NCI-H2196 treated with DMSO at 0.1 percent for 48 hours (cell line): ENCODE measurements around the gene DSC3.

ENCODE experiments used
- DNase-seq: peaks from one replicate; lab custom pipeline; 2025; ENCODE audit not compliant: unreplicated experiment; lab: John Stamatoyannopoulos, UW

DSC3 gene

DNA sequence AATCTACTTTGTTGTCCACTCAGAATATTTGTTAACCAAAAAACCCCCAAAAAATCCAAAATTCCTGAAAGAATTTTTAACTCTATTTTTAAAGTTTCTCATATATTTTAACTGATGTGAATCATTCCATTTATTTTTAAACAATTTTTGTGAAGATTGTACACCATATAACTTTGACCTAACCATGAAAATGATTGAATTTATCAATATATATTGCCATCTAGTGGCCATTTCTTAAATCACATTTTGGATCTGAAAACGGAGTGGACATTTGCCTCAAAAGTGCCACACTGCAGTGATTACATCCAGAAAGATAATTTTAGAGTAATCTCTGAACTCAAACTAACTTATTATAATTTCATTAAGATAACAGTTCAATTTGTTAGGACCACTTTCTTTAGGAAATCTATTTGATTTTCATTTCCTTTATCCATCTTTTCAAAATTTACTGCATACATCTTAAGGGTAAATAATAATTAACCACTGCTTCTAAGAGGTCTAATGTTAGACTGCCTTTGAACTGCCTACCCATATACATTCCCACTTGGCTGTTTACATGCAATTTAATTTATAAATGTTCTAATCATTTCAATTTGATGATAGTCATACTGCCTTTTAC, 71.1 kb downstream of the DSC3 start:
- DNase-seq: no peak

DNA sequence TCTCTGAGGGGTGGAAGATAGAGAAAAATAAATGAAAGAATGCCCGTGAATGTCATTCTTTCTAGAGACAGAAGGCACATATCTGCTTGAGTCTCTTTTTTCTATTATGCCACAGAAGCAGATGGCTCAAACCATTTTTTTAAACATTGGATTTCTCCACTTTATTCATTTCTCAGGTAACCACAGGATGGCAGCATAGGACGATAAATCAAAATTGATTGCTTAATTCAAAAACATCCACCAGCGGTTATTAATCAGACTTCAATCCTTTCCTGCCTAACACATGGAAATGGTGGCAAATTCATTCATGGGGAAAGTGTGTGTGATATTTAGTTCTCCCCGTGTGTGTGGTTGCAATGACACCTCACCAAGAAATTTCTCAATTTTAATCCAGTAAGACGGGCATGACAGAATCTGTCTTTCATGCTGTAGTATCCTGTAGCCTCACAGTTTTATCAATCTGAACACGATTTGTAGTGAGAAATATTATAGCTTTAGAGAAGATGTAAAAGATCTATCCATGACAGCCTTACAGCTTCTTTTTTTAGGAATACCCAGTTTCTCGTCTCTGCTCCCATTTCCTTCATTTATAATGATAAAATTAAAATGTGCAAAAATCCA, 72.2 kb downstream of the DSC3 start:
- no peak for DNase-seq

DNA sequence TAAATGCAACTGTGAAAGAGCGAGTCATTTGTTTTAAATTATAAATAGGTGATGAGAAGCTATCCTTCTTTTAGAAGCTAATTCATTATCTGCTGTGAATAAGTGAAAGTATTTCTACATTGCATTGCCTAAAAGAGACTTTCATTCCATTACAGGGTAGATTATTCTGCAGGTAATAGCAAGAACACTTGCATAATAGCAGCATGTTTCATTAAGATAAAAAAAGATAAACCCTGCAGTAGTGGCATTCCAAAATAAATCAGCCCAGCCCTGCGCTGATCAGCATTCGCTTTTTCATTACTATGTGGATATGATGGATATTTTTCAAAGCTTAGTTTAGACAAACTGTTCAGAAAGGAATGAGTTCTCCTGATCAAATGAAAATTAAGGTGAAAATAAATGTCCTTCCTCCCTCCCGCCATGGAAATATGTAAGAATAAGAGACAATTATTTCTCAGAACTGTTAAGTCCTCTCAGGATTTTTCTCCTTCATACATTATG, 72.8 kb downstream of the DSC3 start:
- DNase-seq: no peak

DNA sequence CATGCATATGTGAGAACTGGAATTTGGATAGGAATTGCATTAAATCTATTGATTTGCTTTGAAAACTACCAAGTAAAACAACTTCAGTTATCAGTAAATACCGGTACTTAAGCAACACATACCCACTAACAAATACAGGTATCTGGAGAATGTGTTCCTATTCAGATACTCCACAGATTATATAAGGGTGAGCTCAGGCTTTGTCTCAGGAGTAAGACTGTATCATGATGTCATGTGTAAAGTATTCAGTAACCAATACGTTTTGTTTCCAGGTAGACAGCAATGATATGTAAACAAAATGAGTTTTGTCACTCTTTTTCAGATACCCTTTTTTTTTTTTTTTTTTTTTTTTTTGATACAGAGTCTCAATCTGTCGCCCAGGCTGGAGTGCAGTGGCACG, 74.8 kb downstream of the DSC3 start:
- no peak for DNase-seq

DNA sequence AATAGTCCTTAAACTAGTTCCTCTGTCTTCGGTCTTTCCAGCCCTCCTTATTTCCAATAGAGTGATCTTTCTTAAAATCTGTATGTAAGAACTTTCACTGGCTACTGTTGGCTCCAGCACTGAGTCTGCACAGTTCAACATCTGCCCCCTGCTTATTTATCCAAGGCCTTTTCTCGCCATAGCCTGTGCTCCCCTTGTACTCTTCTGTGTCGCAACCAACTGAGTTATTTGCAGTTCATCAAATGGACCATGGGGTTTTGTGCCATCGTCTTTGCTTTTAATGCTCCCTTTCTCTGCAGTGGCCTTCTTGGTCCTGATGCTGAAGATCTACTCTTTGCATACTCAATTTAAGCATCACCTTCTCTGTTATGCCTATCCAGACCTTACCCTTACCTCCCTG, 77.3 kb downstream of the DSC3 start:
- DNase-seq: no peak

DNA sequence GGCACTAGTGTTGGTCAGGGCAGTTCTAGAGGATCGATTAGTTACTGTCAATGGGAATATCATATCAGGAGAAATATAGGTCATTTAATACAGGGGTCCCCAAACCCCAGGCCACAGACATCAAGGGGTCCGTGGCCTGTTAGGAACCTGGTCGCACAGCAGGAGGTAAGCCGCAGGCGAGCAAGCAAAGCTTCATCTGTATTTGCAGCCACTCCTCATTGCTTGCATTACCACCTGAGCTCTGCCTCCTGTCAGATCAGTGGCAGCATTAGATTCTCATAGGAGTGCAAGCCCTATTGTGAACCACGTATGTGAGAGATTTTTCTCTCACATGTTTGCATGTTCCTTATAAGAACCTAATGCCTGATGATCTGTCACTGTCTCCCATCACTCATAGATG, 81.9 kb downstream of the DSC3 start:
- DNase-seq: no peak

DNA sequence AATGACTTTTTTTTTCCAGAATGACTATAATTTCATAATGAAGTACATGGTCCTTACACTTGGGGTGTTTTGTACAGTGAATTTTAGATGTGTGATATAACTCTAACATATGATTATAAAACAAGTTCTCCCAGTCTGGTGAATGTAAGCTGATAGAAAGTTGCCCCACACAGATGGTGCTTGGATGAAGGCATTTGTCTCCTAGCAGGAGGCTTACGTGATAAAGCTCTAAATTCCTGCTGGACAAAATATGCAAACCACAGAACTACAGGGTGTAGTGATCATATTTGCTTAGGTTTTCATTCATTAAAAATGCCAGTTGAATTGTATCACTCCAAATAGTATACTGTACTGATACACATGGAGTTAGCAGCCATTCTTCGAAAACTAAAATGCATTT, 85.5 kb downstream of the DSC3 start:
- DNase-seq: no peak

DNA sequence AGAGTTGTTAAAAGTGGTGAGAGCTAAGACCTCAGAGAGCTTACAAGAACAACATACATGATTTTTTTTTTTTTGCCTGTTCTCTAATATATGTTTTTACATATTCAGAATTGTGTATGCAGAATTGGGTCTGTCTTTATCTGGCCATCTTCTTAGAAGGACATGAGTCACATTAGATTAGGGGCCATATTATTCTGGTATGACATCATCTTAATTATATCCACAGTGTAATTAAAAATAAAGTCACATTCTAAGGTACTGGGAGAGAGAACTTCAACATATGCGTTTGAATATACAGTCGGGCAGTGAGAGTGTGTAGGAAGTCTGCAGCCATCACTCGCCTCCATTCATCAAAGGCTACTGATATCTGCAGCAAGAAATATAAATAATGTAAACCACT, 88.3 kb downstream of the DSC3 start:
- DNase-seq: no peak

DNA sequence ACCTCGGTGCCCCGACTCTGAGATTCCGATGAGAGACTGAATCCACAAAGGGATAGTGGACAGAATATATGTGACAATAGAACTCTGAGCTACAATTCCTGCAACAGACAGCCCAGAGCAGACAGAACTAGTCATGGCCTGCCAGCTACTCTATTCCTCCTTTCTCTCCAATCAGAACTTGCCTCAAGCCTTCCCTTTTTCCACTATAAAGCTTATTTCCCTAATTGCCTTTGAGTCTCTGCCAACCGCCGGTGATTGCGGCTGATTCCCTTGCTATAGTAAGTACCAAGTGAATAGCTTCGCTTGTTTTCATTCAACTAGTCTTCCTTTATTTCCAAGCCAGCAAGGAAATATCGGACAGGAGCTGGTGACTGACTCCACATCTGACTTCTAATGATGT, 96.8 kb downstream of the DSC3 start:
- no peak for DNase-seq

DNA sequence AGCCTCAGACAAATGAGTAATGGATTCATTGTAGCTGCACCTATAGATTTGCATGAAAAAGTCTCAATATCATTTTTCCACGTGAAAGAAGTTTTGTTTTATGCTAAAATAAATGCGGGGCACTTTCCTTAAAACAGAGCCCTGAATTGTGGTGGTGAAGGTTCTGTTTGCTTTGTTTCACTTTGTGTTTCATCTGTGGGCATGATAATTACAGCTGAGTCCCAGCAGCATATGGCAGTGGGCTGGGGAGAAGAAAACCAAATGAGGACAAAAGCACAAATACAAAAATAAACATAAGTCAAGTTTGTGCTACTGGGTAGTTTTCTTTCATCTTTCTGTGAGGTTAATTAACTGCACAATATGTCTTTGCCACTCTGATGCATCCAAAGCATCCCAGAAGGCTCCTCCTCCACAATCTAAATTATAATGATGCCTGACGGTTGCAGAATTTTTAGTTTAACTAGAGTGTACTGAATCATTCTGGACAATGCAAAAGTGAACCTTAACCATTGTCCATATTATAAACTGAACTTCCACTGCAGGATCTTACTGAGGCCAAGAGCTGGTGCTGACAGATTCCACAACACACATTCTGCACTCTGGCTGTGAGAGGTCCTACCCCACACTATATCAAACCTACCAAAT, 97.6 kb downstream of the DSC3 start:
- DNase-seq: no peak

DNA sequence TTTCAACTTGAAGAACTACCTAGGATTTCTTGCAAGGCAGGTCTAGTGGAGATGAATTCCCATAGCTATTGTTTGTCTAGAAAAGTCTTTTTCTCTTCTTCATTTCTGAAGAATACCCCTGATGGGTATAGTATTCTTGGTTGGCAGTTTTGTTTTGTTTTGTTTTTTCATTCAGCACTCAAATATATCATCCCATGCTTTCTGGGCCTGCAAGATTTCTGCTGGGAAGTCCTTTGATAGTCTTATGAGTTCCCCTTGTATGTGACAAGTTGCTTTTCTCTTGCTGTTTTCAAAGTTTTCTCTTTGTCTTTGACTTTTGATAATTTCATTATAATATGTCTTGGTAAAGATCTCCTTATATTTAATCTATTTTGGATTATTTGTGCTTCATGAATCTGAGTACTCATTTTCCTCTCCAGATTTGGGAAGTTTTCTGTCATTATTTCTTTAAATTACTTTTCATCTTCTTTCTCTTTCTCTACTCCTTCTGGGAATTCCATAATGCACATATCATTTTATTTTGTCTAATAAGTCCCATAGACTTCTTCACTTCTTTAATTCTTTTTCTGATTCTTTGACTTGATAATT, 101.5 kb downstream of the DSC3 start:
- DNase-seq: no peak
